Pons (tissue), 1 donor: ENCODE measurements around the gene RGS12.

Experiments
- DNase-seq: peaks from one replicate; pipeline ENCODE4 v3.0.0-alpha.2; 2016; ENCODE audit warnings: low spot score

RGS12 gene

GRCh38 chr4:3292571-3293400, at the start of gene RGS12:
Gene RGS12, plus strand, starts transcription at chr4:3293021. Its CDS starts 23,150 bp downstream, at chr4:3316171.
- peak; percentile 93 for DNase-seq

DNA sequence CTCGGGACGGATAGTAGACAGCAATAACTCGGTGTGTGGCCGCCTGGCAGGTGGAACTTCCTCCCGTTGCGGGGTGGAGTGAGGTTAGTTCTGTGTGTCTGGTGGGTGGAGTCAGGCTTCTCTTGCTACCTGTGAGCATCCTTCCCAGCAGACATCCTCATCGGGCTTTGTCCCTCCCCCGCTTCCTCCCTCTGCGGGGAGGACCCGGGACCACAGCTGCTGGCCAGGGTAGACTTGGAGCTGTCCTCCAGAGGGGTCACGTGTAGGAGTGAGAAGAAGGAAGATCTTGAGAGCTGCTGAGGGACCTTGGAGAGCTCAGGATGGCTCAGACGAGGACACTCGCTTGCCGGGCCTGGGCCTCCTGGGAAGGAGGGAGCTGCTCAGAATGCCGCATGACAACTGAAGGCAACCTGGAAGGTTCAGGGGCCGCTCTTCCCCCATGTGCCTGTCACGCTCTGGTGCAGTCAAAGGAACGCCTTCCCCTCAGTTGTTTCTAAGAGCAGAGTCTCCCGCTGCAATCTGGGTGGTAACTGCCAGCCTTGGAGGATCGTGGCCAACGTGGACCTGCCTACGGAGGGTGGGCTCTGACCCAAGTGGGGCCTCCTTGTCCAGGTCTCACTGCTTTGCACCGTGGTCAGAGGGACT, 49.6 kb upstream of the RGS12 start:
- DNase-seq, result no peak

DNA sequence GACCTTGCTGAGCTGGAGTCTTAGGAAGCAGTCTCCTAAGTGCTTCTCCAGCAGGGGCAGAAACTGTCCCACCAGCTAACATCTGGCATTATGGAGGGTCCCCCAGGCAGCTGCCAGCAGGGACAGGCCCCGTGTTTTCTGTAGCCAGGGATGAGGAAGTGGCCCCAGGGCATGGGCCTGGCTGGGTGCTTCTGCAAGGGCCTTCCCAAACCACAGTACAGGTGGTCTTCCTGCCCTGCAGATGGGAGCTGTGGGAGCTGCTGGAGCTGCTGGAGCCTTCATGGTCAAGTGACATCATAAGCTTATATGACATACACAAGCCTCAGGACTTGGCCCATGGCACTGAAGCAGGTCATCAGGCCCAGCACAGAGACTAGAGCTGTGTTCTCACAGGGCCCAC, 48.8 kb upstream of the RGS12 start:
- DNase-seq, result no peak

DNA sequence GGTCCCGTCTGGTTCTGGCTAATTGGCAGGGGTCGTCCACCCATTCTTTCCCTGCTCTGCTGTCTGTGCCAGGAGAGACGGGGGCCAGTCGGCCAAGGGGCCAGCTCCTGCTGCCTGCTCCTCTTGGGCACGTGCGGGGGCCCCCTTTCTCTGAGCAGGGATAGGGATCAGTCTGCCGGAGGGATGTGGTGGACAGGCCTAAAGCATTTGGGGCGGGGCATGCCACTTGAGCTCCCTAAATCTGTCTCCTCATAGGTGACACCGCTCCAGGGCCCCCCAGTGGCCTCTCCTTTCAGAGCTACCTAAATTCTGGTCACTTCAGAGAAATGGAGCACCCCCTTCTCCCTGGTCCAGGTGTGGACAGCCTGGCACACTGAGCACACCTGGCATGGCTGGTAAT, 48.1 kb upstream of the RGS12 start:
- no peak for DNase-seq

- DNase-seq, result no peak
Measured at GRCh38 chr4:3245676-3246075, 47.1 kb upstream of the RGS12 start.

DNA sequence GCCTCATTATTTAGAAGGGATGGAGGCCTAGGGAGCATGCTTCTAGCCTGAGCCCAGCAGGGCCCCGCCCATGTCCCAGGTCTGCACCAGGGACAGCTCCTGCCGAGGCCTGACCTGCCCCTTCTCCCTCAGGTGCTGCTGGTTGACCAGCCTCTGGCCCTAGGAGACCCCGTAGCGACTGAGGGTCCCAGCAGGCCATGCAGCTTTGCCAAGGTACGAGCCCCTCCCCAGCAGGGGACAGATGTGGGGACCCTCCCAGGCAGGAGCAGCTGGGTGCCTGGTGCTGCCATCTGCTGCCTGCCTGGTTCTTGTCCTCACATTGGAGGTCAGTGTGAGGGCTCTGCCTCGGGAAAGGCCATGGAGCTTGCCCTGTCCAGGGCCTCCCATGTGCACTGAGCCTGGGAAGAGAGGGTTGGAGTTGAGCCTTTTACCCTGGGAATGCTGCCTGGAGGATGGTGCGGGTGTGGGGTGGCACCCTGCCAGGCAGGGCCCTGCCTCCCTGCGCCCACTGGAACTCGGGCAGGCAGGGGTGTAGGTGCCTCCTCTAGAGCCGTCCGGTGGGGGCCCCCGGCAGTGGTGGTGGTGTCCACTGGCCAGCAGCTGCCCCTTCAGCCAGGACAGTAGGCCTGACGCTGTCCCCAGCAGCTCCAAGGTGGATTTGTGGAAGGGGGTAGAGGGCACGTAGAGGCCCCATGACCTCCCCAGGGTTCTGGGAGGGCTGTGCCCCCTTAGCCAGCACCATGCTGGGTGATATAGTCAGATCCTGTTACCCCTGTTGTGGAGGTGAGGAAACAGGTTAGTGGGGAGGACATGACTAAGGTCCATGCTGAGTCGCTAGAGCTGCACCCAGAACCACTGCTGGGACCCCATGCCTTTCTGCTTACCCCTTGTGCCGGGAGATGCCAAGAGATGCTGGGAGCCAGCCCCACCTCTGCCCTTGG, 46.1 kb upstream of the RGS12 start:
- DNase-seq, result no peak

DNA sequence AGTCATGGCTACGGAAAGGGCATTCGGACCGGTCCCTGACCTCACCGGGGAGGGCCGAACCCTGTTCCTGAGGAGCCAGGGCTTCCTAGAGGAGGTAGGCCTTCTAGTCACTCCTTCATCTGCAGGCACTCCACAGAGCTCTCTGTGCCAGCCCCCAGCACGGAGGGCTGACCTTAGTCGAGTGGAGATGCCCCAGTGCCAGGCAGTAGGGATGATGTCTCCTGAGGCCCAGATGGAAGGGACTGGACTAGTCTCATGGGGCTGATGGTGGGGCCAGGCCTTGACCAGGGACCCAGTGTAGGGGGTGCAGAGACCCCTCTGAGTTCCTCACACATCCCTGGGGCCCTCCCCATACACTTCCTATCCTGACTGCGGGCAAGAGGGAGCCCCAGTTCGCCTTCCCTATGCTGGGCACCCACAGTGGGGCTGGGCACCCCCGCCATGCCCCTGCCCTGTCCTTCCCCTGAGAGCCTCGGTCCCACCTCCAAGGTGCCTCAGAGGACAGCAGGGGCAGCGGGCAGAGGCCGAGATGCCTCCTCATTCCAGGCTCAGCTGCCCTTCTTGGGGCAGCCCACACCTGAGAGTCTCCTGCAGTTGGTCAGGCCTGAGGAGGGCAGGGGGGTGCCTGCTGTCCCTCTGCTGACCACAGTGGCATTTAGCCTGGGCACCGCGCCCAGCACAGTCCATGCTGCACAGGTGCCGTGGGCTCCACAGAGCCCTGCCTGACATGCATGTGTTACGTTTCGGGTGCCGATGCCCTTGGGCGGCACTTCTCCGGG, 45.2 kb upstream of the RGS12 start:
- no peak for DNase-seq

DNA sequence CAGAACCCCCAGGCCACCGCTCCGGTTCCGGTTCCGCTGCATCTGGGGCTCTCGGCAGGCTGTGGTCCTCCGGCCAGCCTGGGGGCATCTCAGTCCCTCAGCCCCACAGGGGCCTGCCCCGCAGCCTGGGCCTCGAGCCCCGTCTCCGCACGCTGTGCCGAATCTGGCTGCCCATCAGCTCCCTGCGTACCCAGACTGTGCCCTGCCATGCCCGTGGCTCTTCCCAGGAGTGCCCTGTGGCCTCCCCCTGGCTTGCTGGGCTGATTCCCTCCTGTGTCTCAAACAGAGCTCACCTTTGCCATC, 44.7 kb upstream of the RGS12 start:
- no peak for DNase-seq

DNA sequence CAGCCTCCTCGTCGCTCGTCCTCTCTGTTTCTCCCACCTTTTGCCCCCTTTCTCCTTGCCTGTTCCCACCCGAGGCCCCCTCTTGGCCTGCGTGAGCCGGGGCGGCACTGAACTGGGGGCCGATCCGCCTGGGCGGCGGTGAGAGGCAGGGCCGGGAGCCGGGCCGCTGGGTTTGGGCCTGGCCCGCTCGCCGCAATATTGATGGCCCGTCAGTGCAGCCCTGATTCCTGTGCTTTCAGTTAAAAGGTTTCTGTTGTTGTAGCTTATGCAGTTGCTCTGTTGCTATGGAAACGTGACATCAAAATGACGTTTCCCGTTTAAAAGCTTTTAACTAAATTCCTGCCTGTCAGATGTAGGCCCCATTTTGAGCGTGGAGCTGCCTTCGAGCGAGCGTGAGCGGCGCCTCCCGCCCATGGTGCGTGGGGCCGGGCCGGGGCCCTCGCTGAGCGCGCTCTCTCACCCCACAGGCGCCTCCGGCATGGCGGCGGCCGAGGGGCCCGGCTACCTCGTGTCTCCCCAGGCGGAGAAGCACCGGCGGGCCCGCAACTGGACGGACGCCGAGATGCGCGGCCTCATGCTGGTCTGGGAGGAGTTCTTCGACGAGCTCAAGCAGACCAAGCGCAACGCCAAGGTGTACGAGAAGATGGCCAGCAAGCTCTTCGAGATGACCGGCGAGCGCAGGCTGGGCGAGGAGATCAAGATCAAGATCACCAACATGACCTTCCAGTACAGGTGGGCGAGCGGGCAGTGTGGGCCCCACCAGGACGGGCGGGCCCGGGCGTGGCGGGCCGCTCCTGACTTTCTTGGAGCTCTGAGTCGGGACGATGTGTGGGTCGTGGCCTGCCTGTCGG, 43.8 kb upstream of the RGS12 start, which contains the start of gene MSANTD1:
MSANTD1 (plus strand) TSS at position 349 of the 851 bp plus-strand sequence; CDS start at position 413, 64 bp downstream.
- no peak for DNase-seq

DNA sequence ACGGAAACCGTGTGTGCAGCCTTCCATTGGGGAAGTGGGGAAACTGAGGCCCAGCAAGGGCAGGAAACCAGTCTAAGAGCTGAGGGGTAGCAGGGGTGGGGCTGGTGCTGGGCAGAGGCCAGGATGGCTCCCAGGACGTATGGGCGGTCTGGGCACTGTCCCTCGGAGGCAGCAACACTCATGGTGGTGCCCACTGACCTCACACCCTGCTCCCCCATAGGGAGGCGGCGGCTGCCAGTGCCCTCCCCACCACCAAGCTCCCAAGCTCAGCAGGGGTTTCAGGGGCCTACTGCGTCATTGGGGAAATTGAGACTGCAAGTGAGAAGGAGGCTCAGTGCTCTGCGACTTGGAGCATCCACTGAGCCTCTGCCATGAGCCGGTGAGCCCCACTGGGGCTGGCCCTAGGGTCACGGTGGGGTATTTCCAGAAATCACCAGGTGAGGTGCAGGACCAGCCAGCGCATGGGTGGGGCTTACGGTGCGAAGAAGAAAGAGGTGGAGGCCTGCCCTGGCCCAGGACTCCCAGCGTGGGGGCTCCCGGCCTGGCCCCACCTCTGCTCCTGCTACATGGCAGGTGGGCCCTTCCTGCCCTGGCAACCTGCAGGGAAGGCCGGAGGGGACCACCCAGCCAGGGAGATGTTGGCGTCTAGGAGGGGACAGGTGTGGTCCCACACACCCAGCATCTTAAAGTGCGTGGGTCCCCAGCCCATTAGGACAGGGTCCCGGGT, 42.9 kb upstream of the RGS12 start:
- no peak for DNase-seq

DNA sequence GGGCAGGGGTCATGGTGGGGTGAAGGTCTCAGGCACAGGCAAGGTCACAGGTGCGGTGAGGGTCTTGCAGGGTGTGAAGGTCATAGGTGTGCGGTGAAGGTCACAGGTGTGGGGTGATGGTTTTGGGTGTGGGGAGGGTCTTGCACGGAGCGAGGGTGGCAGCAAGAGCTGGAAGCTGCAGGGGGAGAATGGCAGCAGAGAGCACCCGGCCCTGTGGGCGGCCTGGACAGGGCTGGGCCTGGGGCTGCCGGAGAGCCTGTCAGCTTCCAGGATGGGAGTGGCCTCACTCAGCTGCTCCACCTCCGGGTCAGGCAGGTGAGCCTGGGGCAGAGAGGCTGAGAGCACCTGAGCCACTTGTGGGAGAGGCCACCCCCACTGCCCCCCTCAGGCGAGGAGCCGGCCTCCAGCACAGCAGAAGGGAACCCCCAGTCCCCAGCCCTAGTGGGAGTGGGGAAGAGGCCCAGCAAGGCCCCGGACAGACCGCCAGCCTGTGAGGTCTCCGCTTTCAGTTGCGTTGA, 42.3 kb upstream of the RGS12 start:
- DNase-seq, result no peak

DNA sequence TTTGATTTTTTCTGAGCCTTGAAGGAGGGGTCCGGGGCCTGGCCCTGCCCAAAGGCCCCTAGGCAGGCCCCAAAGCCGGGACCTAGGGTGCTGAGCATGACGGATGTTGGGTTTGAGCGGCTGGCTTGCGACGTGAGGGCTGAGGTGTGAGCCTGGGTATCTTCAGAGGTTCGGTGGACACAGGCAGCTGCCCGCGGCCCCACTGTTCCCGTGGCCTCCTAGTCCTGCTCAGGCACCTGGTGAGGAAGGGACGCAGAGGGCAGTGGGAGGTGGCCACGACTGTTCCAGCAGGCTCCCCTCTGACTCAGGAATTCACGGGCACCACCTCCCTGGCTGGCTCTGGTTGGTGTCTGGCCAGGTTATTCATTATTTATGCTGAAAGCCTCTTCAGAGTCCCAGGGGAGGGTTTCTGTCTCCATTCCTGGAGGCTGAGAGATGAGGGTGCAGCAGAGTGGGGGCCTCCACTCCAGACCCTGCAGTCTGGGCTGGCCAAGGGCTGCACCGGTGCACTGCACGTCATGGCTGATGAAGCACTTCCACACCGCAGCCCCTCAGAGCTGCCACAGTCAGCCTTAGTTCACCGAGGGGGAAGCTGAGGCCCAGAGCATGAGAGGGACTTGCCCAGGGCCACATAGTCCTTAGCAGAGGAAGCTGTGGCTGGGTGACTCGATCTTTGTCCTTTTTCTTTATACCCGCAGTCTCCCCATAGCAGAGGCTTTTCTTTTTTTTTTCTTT, 41.7 kb upstream of the RGS12 start:
- DNase-seq, result no peak

DNA sequence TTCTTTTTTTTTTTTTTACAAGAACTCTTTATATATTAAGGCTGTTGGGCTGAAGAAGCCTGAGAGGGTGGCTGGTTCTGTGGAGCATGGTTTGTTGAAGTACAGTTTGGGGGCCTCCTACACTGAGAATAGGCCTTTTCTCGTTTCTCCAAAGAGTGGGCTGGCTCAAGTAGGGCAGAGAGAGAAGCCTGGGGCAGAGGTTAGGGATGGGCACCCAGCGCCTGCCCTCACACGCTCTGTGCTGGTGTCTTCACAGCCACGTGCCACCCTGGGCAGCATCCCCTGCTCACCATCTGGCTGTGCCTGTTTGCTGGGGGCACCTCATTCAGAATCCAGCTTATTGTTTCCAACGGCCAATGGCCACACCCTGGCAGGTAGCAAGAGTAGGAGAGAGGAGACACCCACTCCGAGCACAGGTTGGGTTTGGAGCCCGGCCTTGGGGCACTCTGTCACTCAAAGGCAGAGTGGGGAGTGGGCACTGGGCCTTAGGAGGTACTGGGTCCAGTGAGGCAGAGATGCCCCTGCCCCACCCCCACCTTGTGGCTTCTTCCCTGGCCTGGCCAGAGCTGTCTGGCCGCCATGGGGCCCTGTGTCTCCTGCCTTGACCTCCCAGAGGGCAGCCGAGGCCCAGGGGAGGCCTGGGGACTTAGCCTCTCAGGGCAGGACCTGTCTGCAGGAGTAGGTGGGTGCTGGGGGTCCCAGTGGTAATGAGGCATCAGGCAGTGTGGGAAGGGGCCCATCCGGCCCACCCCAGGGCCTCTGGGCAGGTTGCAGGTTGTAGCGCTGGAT, 40.9 kb upstream of the RGS12 start:
- no peak for DNase-seq

DNA sequence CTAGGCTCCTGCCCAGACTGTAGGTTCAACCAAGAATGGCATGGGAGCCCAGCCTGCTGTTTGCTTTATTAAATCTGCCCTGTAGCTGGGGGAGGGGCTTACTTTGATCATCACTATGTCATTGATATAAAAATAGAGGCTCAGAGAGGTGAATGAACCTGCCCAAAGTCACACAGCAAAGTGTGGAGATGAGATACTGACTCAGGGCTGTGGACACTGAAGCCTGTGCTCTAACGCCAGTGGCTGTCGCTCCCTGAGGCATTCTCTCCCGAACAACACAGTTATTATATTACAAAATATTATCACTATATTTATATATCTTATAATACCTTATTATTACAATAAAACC, 40.4 kb upstream of the RGS12 start:
- DNase-seq, result no peak

GRCh38 chr4:3252831-3253641, 39.8 kb upstream of the RGS12 start:
- no peak for DNase-seq

DNA sequence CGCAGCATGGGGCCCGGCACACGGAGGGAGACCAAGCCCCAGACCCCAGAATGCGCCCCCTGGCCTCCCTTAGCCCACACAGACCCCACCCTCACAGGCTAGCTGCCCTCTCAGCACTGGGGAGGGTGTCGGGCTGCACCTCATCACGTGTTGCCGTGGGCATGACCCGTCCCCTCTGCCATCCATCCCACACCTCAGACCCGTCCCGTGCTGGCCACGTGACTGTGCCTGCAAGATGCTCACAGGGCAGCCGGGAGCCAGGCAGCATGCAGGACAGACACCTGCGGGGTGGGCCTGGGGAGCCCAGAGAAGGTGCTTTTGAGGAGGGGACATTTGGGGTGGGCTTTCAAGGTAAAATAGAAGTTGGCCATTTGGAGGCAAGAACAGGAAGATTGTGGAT, 39.0 kb upstream of the RGS12 start:
- DNase-seq, result no peak

- no peak for DNase-seq
Measured at GRCh38 chr4:3254302-3255131, 38.3 kb upstream of the RGS12 start.
